GM13977 (cell line): ENCODE data around the gene INAVA.
A peak's percentile ranks its signal among the peaks of the same experiment; 100 is the strongest.
"Not testable (repeated sequence)": the region's sequence is repeated elsewhere in the genome, so short reads cannot be mapped to it uniquely, and the experiment has no call there.

Source experiments
- DNase-seq: peaks from one replicate; pipeline ENCODE4 v3.0.0; 2012; ENCODE audit warnings: low spot score
- in situ Hi-C: fragments of 300-500 bp; cut with MboI; formaldehyde crosslinking; loops from one replicate; pipeline ENCODE4 v1.12.0; 2022; ENCODE audit warnings: low sequenced_read_pairs, low pct_unique_long_range_greater_than_20kb, mixed read lengths, inconsistent platforms; ENCODE audit not compliant: unreplicated experiment
- TF ChIP-seq, protein P1 (sequence below): IDR thresholded peaks from 2 replicates; pipeline ENCODE4 v1.5.1; 2012; ENCODE audit warnings: mild to moderate bottlenecking, control low read depth; ENCODE audit not compliant: insufficient read depth; ENCODE audit errors: extremely low read depth, missing control alignments

The INAVA gene

DNA sequence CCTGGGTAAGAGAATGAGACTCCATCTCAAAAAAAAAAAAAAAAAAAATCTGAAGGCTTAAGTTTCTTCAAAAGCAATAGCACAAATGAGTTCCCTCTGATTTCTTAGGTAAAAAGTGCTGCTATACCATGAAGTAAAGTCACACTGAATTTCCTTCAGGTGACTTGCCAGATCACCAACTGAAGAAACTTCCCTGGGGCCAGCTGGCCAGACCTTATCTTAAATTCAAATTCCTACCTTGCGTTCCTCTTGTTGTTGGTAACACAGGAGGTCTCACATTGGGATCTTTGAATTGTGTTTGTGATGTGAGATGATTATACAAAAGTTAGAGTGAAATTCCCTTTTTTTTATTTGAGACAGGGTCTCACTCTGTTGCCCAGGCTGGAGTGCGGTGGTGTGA, 11.8 kb downstream of the INAVA start:
- DNase-seq, result no peak
- in situ Hi-C loops, result no loop called here
- TF ChIP-seq, protein P1, sequence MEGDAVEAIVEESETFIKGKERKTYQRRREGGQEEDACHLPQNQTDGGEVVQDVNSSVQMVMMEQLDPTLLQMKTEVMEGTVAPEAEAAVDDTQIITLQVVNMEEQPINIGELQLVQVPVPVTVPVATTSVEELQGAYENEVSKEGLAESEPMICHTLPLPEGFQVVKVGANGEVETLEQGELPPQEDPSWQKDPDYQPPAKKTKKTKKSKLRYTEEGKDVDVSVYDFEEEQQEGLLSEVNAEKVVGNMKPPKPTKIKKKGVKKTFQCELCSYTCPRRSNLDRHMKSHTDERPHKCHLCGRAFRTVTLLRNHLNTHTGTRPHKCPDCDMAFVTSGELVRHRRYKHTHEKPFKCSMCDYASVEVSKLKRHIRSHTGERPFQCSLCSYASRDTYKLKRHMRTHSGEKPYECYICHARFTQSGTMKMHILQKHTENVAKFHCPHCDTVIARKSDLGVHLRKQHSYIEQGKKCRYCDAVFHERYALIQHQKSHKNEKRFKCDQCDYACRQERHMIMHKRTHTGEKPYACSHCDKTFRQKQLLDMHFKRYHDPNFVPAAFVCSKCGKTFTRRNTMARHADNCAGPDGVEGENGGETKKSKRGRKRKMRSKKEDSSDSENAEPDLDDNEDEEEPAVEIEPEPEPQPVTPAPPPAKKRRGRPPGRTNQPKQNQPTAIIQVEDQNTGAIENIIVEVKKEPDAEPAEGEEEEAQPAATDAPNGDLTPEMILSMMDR, result no peak

DNA sequence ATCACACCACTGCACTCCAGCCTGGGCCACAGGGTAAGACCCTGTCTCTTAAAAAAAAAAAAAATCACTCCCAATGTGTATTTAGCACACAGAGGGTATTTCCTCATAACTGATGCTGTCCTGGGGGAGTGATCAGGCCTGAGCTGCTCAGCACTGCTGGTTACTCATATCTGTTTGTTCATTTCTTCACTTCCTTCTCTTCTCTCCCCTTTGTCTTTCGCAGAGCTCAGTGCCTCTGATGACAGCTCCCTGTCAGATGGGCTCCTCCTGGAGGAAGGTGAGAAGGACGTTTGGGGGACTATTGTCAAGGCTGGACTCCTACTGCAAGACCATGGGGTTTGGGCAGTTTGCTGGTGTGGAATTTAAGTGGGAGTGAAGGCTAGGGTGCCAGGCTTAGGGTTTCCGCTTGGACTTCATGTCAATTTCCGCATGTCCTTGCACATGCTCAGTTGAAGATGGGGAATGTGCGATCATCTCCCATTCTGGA, 13.0 kb downstream of the INAVA start:
- TF ChIP-seq, protein P1, result no peak

DNA sequence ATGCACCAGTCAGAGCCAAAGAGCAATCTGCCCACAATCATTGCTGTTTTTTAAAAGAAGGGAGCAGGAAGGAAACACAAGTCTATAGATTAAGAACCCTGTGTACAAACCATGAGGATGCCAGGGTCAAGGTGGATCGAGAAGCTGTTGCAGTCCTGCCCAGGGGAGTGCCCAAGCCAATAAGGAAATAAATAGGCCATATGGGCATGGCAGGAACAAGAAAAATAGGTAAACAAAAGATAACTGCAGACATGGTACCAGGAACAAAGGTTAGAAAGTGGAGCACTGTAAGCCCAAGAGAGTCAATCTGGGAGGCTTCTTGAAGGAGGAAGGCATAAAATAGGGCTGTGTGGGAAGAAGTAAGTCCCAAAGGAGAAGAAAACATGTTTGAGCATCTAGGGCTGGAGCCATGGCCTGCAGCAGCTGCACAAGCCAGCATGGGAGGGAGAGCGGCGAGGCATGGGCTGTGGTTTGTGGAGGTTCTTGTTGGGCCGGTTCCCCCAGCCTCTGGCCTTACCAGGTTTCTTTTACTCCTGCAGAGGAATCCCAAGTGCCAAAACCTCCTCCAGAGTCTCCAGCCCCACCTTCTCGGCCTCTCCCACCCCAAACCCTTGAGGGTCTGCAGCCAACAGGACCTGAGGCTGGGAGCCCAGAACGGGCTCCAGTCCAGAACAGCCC, 13.6 kb downstream of the INAVA start:
- in situ Hi-C loops, result no loop called here
- TF ChIP-seq, protein P1, result no peak
- DNase-seq, result no peak

More for the DNA sequence above, 13.0 kb downstream of the INAVA start:
- DNase-seq, result peak; percentile 77
- in situ Hi-C loops, result no loop called here

DNA sequence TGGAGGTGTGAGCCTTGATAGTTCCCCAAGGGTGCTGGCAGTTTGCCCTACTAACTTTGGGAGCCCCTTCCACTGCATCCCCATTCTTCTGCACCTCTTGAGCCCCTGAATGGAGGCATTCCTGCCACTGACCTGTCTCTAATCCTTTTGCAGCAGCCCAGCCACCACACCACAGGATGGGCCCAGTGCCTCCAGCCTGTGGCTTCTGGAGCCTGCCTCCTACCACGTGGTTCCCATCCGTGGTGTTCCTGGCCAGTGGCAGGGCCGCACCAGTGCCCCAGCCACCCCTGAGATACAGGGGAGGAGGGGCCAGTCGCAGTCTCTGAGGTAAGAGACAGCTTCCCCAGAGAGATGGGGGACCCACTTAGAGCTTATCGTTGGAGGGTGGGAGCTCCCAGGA, 14.4 kb downstream of the INAVA start:
- DNase-seq, result no peak
- TF ChIP-seq, protein P1, result no peak
- in situ Hi-C loops, result no loop called here

DNA sequence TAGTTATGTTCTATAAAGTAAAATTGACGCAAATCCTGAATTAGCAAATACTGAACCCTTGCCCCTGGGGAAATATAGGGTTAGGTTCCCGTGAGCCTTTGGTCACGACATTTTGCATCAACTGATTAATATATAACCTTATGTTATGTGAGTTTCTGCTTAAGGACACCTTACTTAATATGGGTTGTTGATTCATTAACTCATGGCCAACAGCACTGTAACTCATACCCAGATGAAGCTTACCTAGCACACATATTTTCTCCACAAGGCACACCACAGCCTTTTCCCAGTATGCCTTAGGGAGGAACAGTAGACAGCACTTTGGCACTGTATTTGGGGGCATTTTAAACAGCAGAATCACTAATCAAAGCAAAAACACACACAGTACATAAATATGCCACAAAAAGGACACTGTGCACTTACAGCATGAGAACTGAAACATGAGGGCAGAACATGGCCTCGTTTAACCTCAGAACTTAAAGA, 15.1 kb downstream of the INAVA start:
- TF ChIP-seq, protein P1, result no peak
- peak; percentile 38 for DNase-seq
- in situ Hi-C loops, result no loop called here

DNA sequence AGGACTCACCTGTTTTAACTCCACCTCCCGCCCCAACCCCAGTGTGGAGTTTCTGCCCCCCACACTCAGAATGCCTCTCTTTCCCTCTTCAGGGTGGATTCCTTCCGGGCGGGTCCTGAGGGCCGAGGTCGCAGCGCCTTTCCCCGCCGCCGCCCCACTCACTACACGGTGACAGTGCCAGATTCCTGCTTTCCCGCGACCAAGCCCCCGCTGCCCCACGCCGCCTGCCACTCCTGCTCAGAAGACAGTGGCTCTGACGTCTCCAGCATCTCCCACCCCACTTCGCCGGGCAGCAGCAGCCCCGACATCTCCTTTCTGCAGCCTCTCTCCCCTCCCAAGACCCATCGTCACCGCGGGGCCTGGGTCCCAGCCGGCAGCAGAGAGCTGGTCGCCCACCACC, 16.7 kb downstream of the INAVA start:
- DNase-seq, result no peak
- TF ChIP-seq, protein P1, result no peak
- in situ Hi-C loops, result no loop called here

DNA sequence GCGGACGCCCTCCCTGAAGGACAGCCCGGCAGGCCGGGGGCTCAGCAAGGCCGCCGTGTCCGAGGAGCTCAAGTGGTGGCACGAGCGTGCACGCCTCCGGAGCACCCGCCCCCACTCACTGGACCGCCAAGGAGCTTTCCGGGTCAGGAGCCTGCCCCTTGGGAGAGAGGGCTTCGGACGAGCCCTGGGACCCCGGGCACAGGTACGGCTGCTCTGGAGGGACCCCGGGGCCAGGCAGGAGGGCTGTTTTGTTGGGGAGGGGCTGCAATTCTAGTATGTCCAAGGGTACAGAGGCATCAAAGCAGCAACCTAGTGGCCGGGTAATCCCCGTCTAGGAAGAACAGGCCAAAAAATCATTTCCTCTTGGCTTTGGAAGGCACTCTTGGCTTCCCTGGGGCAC, 17.2 kb downstream of the INAVA start:
- DNase-seq, in situ Hi-C loops: not testable (repeated sequence)
